ENCODE measurements around the gene LINS1.
"Not testable (repeated sequence)": the region's sequence is repeated elsewhere in the genome, so short reads cannot be mapped to it uniquely, and the experiment has no call there.

The LINS1 gene

DNA sequence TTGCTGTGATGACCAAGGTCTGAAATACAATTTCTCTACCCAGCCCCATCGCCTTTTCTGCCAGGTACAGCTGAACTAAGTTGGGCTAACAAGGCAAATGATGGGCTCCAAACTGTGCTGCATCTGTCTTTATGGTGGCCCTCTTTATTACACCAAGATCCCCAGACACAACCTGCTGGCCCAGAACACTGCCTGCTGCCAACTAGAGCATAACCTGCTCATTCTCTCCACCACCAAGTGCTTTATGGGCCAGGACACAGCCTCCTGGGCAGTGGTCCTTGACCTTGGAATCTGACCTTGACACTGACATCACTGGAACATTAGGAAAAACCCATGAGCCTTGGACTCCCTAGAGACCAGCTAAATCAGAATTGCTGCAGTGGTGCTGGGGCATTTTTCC, 3.3 kb downstream of the LINS1 start:
- Histone ChIP-seq H3K36me3 (ENCODE audit: control insufficient read depth, insufficient read depth, low read length) (no peaks in the 10 kb centered on the region), H3K9ac (ENCODE audit: low read depth, low read length) (no peak overlapping the region), H3K9me3 (ENCODE audit: control insufficient read depth, insufficient read depth, low read length) (no peaks in the 10 kb centered on the region), H3K4me3 (ENCODE audit: low read depth, low read length) (no peak overlapping the region), H3K4me1 (ENCODE audit: control insufficient read depth, insufficient read depth, low read length) (peaks cover 2% of the 10 kb centered on the region), H3K27me3 (ENCODE audit: control insufficient read depth, insufficient read depth, low read length) (no peaks in the 10 kb centered on the region)

DNA sequence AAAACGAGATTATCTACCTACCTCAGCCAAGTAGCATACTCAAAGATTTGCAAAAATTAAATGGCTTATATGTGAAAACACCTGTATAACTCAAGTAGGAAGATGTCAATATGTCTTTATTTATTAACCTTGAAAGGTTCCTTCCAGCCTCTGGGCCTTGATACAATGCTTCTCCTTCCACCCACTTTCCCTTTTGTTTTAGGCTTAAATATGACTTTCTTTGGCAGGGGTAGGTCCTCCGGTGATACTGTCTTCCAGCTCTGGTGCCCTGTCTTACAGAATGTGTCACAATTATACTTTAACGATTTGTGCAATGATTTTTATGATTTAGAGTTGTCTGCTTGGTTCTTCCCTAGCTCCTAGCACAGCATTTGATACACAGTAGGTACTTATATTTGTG, 4.1 kb downstream of the LINS1 start:
- Histone ChIP-seq H3K27me3 (ENCODE audit: control insufficient read depth, insufficient read depth, low read length) (no peaks in the 10 kb centered on the region), H3K4me1 (ENCODE audit: control insufficient read depth, insufficient read depth, low read length) (no peaks in the 10 kb centered on the region), H3K4me3 (ENCODE audit: low read depth, low read length) (no peak overlapping the region), H3K9ac (ENCODE audit: low read depth, low read length) (no peak overlapping the region), H3K36me3 (ENCODE audit: control insufficient read depth, insufficient read depth, low read length) (no peaks in the 10 kb centered on the region), H3K9me3 (ENCODE audit: control insufficient read depth, insufficient read depth, low read length) (no peaks in the 10 kb centered on the region)

DNA sequence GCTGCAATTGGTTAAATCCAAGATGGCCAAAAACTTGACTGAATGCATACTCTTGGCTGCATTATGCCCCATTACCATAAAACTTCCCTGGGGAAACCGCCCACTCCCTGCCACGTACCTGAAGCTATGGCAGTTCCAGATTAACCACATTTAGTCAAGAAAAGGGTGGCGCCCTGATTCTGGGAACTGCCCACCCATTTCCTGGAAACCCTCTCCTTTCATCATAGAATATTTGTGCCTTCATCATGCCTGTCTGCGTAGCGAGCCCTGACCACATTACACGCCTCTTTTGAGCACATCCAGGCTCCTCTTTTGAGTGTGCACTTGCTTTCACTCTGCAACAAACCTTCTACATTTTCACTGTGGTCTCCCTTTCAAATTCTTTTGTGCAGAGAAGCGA, 5.2 kb downstream of the LINS1 start:
- H3K27me3 ChIP-seq (ENCODE audit: control insufficient read depth, insufficient read depth, low read length): no peaks in the 10 kb centered on the region

GRCh38 chr15:100595964-100596363, 6.0 kb downstream of the LINS1 start:
- H3K4me3 ChIP-seq (ENCODE audit: low read depth, low read length): no peak overlapping the region
- no peaks in the 10 kb centered on the region for H3K9me3 ChIP-seq (ENCODE audit: control insufficient read depth, insufficient read depth, low read length)
- H3K9ac ChIP-seq (ENCODE audit: low read depth, low read length): no peak overlapping the region
- no peaks in the 10 kb centered on the region for H3K4me1 ChIP-seq (ENCODE audit: control insufficient read depth, insufficient read depth, low read length)
- H3K27me3 ChIP-seq (ENCODE audit: control insufficient read depth, insufficient read depth, low read length): no peaks in the 10 kb centered on the region
- no peaks in the 10 kb centered on the region for H3K36me3 ChIP-seq (ENCODE audit: control insufficient read depth, insufficient read depth, low read length)

More for the DNA sequence above, 5.2 kb downstream of the LINS1 start:
- no peak overlapping the region for H3K4me3 ChIP-seq (ENCODE audit: low read depth, low read length)
- H3K9ac ChIP-seq (ENCODE audit: low read depth, low read length): no peak overlapping the region
- no peaks in the 10 kb centered on the region for H3K4me1 ChIP-seq (ENCODE audit: control insufficient read depth, insufficient read depth, low read length)
- H3K9me3 ChIP-seq (ENCODE audit: control insufficient read depth, insufficient read depth, low read length): no peaks in the 10 kb centered on the region
- H3K36me3 ChIP-seq (ENCODE audit: control insufficient read depth, insufficient read depth, low read length): no peaks in the 10 kb centered on the region

DNA sequence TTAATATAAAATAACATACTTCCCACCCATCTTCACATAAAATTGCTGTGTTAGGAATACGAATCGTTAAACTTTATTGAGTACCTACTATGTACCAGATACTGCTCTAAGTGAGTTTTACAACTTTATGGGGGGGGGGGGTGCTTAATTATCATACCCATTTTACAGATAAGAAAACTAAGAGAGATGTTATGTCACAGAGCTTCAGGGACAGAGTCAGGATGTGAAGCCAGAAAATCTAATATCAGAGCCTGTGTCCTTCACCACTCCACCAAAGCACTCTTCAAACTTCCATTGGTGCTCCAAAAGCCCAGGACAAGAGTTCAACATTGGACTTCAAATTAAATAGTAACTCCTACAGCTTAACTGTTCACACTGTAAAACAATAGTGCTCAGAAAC, 8.6 kb downstream of the LINS1 start:
- peaks cover 13% of the 10 kb centered on the region for H3K9me3 ChIP-seq (ENCODE audit: control insufficient read depth, insufficient read depth, low read length)
- H3K36me3 ChIP-seq (ENCODE audit: control insufficient read depth, insufficient read depth, low read length): no peaks in the 10 kb centered on the region
- no peak overlapping the region for H3K9ac ChIP-seq (ENCODE audit: low read depth, low read length)
- H3K4me3 ChIP-seq (ENCODE audit: low read depth, low read length): no peak overlapping the region
- no peaks in the 10 kb centered on the region for H3K27me3 ChIP-seq (ENCODE audit: control insufficient read depth, insufficient read depth, low read length)
- H3K4me1 ChIP-seq (ENCODE audit: control insufficient read depth, insufficient read depth, low read length): no peaks in the 10 kb centered on the region

GRCh38 chr15:100592898-100593297, 9.1 kb downstream of the LINS1 start:
- no peaks in the 10 kb centered on the region for H3K4me1 ChIP-seq (ENCODE audit: control insufficient read depth, insufficient read depth, low read length)
- H3K36me3 ChIP-seq (ENCODE audit: control insufficient read depth, insufficient read depth, low read length): no peaks in the 10 kb centered on the region
- H3K27me3 ChIP-seq (ENCODE audit: control insufficient read depth, insufficient read depth, low read length): no peaks in the 10 kb centered on the region
- H3K9ac ChIP-seq (ENCODE audit: low read depth, low read length): no peak overlapping the region
- peaks cover 17% of the 10 kb centered on the region for H3K9me3 ChIP-seq (ENCODE audit: control insufficient read depth, insufficient read depth, low read length)
- no peak overlapping the region for H3K4me3 ChIP-seq (ENCODE audit: low read depth, low read length)

- Histone ChIP-seq H3K36me3 (ENCODE audit: control insufficient read depth, insufficient read depth, low read length) (no peaks in the 10 kb centered on the region), H3K4me1 (ENCODE audit: control insufficient read depth, insufficient read depth, low read length) (no peaks in the 10 kb centered on the region), H3K9me3 (ENCODE audit: control insufficient read depth, insufficient read depth, low read length) (peaks cover 25% of the 10 kb centered on the region), H3K27me3 (ENCODE audit: control insufficient read depth, insufficient read depth, low read length) (no peaks in the 10 kb centered on the region), H3K9ac (ENCODE audit: low read depth, low read length) (no peak overlapping the region), H3K4me3 (ENCODE audit: low read depth, low read length) (no peak overlapping the region)
Measured at GRCh38 chr15:100591835-100592234, 10.1 kb downstream of the LINS1 start.

- not testable (repeated sequence) for H3K9ac ChIP-seq (ENCODE audit: low read depth, low read length); H3K4me1 ChIP-seq (ENCODE audit: control insufficient read depth, insufficient read depth, low read length); H3K36me3 ChIP-seq (ENCODE audit: control insufficient read depth, insufficient read depth, low read length); H3K4me3 ChIP-seq (ENCODE audit: low read depth, low read length); H3K27me3 ChIP-seq (ENCODE audit: control insufficient read depth, insufficient read depth, low read length)
- peaks cover 25% of the 10 kb centered on the region for H3K9me3 ChIP-seq (ENCODE audit: control insufficient read depth, insufficient read depth, low read length)
Measured at GRCh38 chr15:100591163-100591562, 10.8 kb downstream of the LINS1 start.

DNA sequence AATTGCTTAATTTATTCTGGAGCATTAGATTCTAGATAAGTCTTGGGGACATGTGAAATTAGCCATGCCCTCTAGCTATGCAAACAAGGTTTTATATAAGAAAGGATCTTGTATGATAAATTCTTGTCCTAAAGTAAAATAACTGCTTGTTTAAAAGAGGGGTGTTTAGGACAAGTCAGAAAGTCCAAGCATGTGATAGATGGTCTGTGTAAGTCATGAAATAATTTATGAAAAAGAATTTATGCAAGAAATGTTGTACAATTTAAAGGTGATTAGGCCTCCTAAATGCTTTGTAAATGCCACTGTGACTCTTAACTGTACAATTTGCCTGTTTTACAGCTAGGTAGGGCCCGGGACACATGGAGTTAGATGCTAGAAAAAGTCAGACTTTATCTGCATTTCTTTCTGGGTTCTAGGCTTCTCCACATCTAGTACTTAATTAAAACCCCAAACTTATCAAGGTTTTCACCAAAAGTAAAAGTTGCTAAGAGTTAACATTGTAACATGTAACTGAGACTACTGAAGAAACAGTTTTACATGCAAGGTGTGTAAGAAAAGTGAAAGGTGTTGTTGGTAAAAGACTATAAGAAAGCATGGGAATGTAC, 13.2 kb downstream of the LINS1 start:
- Histone ChIP-seq H3K4me1 (ENCODE audit: control insufficient read depth, insufficient read depth, low read length) (no peaks in the 10 kb centered on the region), H3K9me3 (ENCODE audit: control insufficient read depth, insufficient read depth, low read length) (peaks cover 25% of the 10 kb centered on the region), H3K36me3 (ENCODE audit: control insufficient read depth, insufficient read depth, low read length) (peaks cover 2% of the 10 kb centered on the region), H3K27me3 (ENCODE audit: control insufficient read depth, insufficient read depth, low read length) (no peaks in the 10 kb centered on the region), H3K9ac (ENCODE audit: low read depth, low read length) (no peak overlapping the region), H3K4me3 (ENCODE audit: low read depth, low read length) (no peak overlapping the region)

DNA sequence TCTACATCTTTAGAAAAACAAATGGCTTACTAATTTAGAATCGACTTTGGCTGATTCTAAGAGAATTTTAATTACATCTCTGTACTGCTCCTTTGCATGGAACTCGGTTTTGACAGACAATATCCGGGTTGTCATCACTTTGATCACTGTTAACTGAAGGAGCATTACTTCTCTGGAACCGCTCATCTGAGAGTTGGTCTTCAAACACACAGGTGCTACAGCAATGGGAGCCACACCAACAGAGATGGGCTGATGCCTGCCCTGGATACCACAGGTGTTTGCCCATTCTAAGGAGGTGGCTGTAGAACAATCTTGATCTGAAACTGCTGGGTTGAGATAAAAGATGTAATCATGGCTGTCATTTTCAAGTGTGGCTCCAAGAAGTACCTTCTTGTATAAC, 21.6 kb downstream of the LINS1 start:
- no peak overlapping the region for H3K9ac ChIP-seq (ENCODE audit: low read depth, low read length)
- H3K4me1 ChIP-seq (ENCODE audit: control insufficient read depth, insufficient read depth, low read length): no peaks in the 10 kb centered on the region
- no peak overlapping the region for H3K4me3 ChIP-seq (ENCODE audit: low read depth, low read length)
- no peaks in the 10 kb centered on the region for H3K9me3 ChIP-seq (ENCODE audit: control insufficient read depth, insufficient read depth, low read length)
- H3K27me3 ChIP-seq (ENCODE audit: control insufficient read depth, insufficient read depth, low read length): no peaks in the 10 kb centered on the region
- H3K36me3 ChIP-seq (ENCODE audit: control insufficient read depth, insufficient read depth, low read length): no peaks in the 10 kb centered on the region

DNA sequence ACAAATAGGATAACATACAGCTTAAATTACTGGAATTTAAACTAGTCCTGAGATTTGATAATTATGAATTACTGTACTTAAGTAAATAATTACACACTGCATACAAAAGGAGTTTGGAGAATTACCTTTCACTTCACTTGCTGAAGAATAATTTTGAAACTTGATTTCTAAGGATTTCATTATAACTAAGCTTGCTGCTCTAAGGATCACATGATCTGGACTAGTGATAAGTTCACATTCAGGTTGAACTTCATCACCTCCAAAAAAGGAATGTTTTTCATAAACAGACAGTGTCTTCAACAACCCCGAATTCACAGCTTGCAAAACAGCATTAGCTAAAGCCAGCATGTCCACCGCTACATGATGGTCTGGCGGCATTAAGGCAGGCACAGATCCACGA, 28.5 kb downstream of the LINS1 start:
- Histone ChIP-seq H3K9ac (ENCODE audit: low read depth, low read length) (no peak overlapping the region), H3K27me3 (ENCODE audit: control insufficient read depth, insufficient read depth, low read length) (no peaks in the 10 kb centered on the region), H3K9me3 (ENCODE audit: control insufficient read depth, insufficient read depth, low read length) (no peaks in the 10 kb centered on the region), H3K4me1 (ENCODE audit: control insufficient read depth, insufficient read depth, low read length) (no peaks in the 10 kb centered on the region), H3K36me3 (ENCODE audit: control insufficient read depth, insufficient read depth, low read length) (peaks cover 2% of the 10 kb centered on the region), H3K4me3 (ENCODE audit: low read depth, low read length) (no peak overlapping the region)

DNA sequence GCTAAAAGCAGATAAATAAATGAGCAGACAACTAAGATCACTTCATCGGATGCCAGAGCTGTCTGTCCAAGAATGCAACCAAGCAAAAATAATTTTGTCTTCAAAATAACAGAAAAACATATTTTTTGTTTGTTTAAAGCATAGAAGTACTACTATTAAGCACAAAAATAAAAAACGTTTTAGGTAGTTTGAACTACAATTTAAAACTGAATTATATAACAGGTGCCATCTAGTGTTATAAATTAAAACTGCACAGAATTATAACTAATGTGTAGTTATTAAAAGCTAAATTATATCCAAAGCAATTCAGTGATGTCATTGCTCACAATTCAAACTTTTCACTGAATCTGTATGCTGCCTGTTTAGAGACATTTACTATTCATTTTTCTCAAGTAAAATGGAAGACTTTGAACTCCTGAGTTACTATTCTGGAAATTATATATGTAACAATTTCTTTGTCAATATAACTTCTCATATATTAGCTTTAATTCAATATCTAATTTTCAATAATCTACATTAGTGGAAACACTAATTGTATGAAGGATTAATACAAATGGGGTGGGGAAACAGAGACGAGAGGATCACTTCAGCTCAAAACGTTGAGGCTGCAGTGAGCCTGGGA, 29.5 kb downstream of the LINS1 start:
- no peaks in the 10 kb centered on the region for H3K4me1 ChIP-seq (ENCODE audit: control insufficient read depth, insufficient read depth, low read length)
- H3K4me3 ChIP-seq (ENCODE audit: low read depth, low read length): no peak overlapping the region
- no peaks in the 10 kb centered on the region for H3K27me3 ChIP-seq (ENCODE audit: control insufficient read depth, insufficient read depth, low read length)
- H3K9me3 ChIP-seq (ENCODE audit: control insufficient read depth, insufficient read depth, low read length): no peaks in the 10 kb centered on the region
- no peak overlapping the region for H3K9ac ChIP-seq (ENCODE audit: low read depth, low read length)
- peaks cover 2% of the 10 kb centered on the region for H3K36me3 ChIP-seq (ENCODE audit: control insufficient read depth, insufficient read depth, low read length)

Measured in iPS-15b (cell line).